Nephron (organoid): ENCODE measurements around the gene CHRM3.

ENCODE experiments used
- H3K27ac Mint-ChIP-seq, 3 experiments: 2 replicates each; pipeline ENCODE4 v1.8.0; 2020; ENCODE audit warnings: mixed read lengths in 3 of 3, mild to moderate bottlenecking in 2 of 3, moderate library complexity in 1 of 3
- H3K27me3 Mint-ChIP-seq: 2 replicates; pipeline ENCODE4 v1.8.0; 2021; ENCODE audit warnings: low read depth, mild to moderate bottlenecking, moderate library complexity, mixed read lengths
- H3K36me3 Mint-ChIP-seq: 2 replicates; pipeline ENCODE4 v1.8.0; 2020; ENCODE audit warnings: low read depth, mixed read lengths
- H3K4me1 Mint-ChIP-seq: 2 replicates; pipeline ENCODE4 v1.8.0; 2020; ENCODE audit warnings: mixed read lengths
- H3K4me3 Mint-ChIP-seq, 3 experiments: 2 replicates each; pipeline ENCODE4 v1.8.0; 2020; ENCODE audit warnings: mild to moderate bottlenecking in 3 of 3, mixed read lengths in 3 of 3, moderate library complexity in 2 of 3
- H3K9me3 Mint-ChIP-seq: 2 replicates; pipeline ENCODE4 v1.8.0; 2020; ENCODE audit warnings: mixed read lengths
- CTCF ChIP-seq, 3 experiments: fragments of 200-600 bp; sonication (generic); IDR thresholded peaks; one replicate each; pipeline ENCODE4 v1.5.0; 2021; ENCODE audit warnings: antibody characterized with exemption in 3 of 3; ENCODE audit not compliant: unreplicated experiment in 3 of 3

CHRM3 gene

DNA sequence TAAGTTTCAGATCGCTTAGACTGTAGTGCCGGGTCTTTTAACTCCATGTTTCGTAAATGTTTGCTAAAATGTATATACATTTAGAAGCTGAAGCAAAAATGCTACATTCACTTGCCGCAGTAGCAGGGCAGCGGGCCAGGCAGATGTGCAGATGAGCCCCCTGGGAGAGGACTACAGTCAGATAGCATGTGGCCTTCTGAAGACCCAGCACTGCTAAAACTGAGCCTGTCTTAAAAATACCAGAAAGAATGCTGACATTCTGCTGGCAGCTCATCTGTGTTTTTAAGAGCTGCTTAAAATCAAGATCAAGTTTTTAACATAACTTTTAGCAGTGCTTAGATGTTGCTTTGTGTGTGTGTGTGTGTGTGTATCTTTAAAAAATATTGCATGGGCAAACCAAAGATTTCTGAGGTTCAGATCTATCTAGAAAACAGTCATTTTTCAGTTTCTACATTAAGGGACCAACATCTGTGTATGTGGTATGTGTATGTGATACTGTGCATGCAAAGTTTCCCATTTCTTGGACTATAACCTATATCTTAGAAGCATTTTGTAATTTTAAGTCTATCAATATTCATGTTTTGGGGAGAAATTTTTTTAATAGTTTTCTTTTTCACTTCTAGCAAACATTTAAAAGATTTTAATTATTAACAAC lies 31.7 kb downstream of the CHRM3 start:
- H3K4me3 Mint-ChIP-seq, result no peak overlapping the region
- no peaks in the 10 kb centered on the region for H3K27me3 Mint-ChIP-seq
- H3K36me3 Mint-ChIP-seq, result no peaks in the 10 kb centered on the region
- H3K27ac Mint-ChIP-seq, result no peak overlapping the region
- H3K4me1 Mint-ChIP-seq, result peaks cover 6% of the 10 kb centered on the region
- no peaks in the 10 kb centered on the region for H3K9me3 Mint-ChIP-seq
- no peak for TF ChIP-seq CTCF (IDR thresholded peaks at IDR 0.05; ENCODE audit: unreplicated experiment in 3 of 3)

DNA sequence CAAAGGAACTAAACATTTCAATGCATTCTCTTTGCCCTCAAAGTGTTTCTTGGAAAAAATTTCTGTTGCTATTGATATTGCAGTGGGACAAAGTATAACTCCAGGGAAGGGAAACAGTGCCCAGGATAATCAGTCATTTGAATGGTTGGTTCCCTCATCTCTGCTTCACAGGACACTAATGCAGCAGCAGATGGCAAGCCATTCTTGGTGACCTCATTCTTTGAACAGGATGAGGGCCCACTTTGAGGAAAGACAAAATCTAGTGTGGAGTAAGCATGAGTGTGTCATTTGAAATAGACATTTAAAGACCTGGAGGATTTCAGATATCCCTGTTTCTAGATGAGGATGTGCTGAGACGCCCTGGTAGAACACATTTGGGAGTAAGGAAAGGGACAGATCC lies 32.3 kb downstream of the CHRM3 start:
- H3K36me3 Mint-ChIP-seq, result no peaks in the 10 kb centered on the region
- no peaks in the 10 kb centered on the region for H3K27me3 Mint-ChIP-seq
- no peak overlapping the region for H3K4me3 Mint-ChIP-seq
- peaks cover 6% of the 10 kb centered on the region for H3K4me1 Mint-ChIP-seq
- no peak for TF ChIP-seq CTCF (IDR thresholded peaks at IDR 0.05; ENCODE audit: unreplicated experiment in 3 of 3)
- no peaks in the 10 kb centered on the region for H3K9me3 Mint-ChIP-seq
- H3K27ac Mint-ChIP-seq, result no peak overlapping the region

DNA sequence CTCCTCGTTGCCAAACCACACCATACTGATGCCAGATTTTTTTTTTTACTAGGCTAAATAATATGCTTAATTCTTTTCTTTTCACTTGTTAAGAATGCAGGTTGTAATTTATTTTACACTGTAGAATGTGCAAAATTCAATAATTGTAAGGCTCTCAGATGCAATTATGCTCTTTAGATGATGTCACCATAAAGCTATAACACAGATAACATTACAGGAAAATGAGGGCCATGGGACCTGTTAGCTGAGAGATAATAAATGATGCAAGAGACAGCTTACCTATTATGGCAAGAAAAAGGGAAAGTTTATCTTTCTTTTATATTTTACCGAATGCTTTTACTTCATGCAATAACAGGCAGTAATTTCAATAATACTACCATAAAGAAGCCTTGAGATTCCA lies 35.4 kb downstream of the CHRM3 start:
- Mint-ChIP-seq H3K9me3 (no peaks in the 10 kb centered on the region), H3K36me3 (no peaks in the 10 kb centered on the region), H3K27ac (no peak overlapping the region), H3K4me1 (peaks cover 6% of the 10 kb centered on the region), H3K4me3 (no peak overlapping the region), H3K27me3 (no peaks in the 10 kb centered on the region)
- TF ChIP-seq CTCF (IDR thresholded peaks at IDR 0.05; ENCODE audit: unreplicated experiment in 3 of 3), result no peak

- Mint-ChIP-seq H3K27me3 (no peaks in the 10 kb centered on the region), H3K9me3 (no peaks in the 10 kb centered on the region), H3K27ac (no peak overlapping the region), H3K4me1 (peaks cover 12% of the 10 kb centered on the region), H3K4me3 (no peak overlapping the region), H3K36me3 (no peaks in the 10 kb centered on the region)
- no peak for TF ChIP-seq CTCF (IDR thresholded peaks at IDR 0.05; ENCODE audit: unreplicated experiment in 3 of 3)
Measured at GRCh38 chr1:239422818-239423217, 36.5 kb downstream of the CHRM3 start.

- no peaks in the 10 kb centered on the region for H3K36me3 Mint-ChIP-seq
- no peak overlapping the region for H3K4me3 Mint-ChIP-seq
- peaks cover 12% of the 10 kb centered on the region for H3K4me1 Mint-ChIP-seq
- H3K27me3 Mint-ChIP-seq, result no peaks in the 10 kb centered on the region
- H3K9me3 Mint-ChIP-seq, result no peaks in the 10 kb centered on the region
- H3K27ac Mint-ChIP-seq, result no peak overlapping the region
- no peak for TF ChIP-seq CTCF (IDR thresholded peaks at IDR 0.05; ENCODE audit: unreplicated experiment in 3 of 3)
Measured at GRCh38 chr1:239426821-239427475, 40.6 kb downstream of the CHRM3 start.

DNA sequence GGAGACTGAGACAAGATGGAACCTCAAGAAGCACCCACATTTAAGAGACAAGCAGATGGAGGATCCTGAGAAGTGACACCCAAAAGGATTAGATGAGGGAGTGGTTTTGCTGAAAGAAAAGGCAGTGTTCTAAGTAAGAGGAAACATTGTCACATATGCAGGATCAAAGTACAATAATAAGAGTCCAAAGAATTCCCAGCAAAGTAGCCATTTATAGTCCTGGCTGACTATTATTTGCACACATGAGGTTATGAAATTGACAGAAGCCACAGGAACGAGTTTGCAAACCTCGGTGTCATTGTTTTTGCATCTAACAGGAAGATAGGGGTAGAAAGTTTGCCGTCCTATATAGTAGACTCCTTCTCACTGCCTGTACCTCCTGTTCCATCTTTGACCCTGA lies 41.3 kb downstream of the CHRM3 start:
- no peaks in the 10 kb centered on the region for H3K9me3 Mint-ChIP-seq
- TF ChIP-seq CTCF (IDR thresholded peaks at IDR 0.05; ENCODE audit: unreplicated experiment in 3 of 3), result no peak
- H3K27ac Mint-ChIP-seq, result no peak overlapping the region
- no peaks in the 10 kb centered on the region for H3K36me3 Mint-ChIP-seq
- H3K4me3 Mint-ChIP-seq, result no peak overlapping the region
- H3K27me3 Mint-ChIP-seq, result no peaks in the 10 kb centered on the region
- H3K4me1 Mint-ChIP-seq, result peaks cover 12% of the 10 kb centered on the region
